Body of pancreas (tissue), 4 donors: ENCODE results near the gene EMILIN2. TPM values are rescaled to one million over a fixed set of nuclear protein-coding genes. Genes with fewer than 3 reads are reported as not detected.

Experiments used
- ATAC-seq: fragments of 150-250 bp; one replicate; pipeline ENCODE4 v1.9.1; 2016
- DNase-seq, 4 donors: peaks; one replicate each; pipeline ENCODE4 v3.0.0-alpha.2; 2019
- H3K27ac ChIP-seq, 4 donors: fragments of 200-600 bp; sonication (generic); 1 replicate in 3 of 4; 2 replicates in 1 of 4; pipeline versions ENCODE4 v1.5.1 to v1.6.1; 2016 to 2019; ENCODE audit warnings: mild to moderate bottlenecking in 1 of 4, mixed read lengths in 1 of 4, moderate library complexity in 1 of 4
- H3K27me3 ChIP-seq, 2 donors: fragments of 200-600 bp; sonication (generic); one replicate each; pipeline ENCODE4 v1.6.0; 2016; ENCODE audit warnings: mild to moderate bottlenecking in 1 of 2
- H3K36me3 ChIP-seq, 2 donors: fragments of 200-600 bp; sonication (generic); replicated peaks in 1 of 2; 2 replicates each; pipeline ENCODE4 v1.5.1; 2016; ENCODE audit warnings: low read depth in 2 of 2; ENCODE audit not compliant: insufficient read depth in 1 of 2
- H3K4me1 ChIP-seq: fragments of 200-600 bp; sonication (generic); one replicate; pipeline ENCODE4 v1.6.0; 2016
- H3K4me3 ChIP-seq, 2 donors: fragments of 200-600 bp; sonication (generic); 1 replicate in 1 of 2; 2 replicates in 1 of 2; pipeline ENCODE4 v1.5.1; 2016 to 2019
- H3K9me3 ChIP-seq, 3 donors: fragments of 200-600 bp; sonication (generic); 1 replicate in 2 of 3; 2 replicates in 1 of 3; pipeline ENCODE4 v1.5.1; 2016
- POLR2A ChIP-seq, 3 donors: fragments of 450-650 bp; IDR thresholded peaks; one replicate each; pipeline ENCODE4 v1.6.1; 2016; ENCODE audit warnings: antibody characterized with exemption in 3 of 3, mild to moderate bottlenecking in 2 of 3
- WGBS, 2 donors: methylation state at CpG; one replicate each; pipeline ENCODE4 v1.1.5; 2017; 5-methylcytosine and 5-hydroxymethylcytosine counted together
- intact Hi-C: fragments of 100-400 bp; cut with DNase I; formaldehyde crosslinking; loops from one replicate; pipeline ENCODE4 v1.15.1; 2023
- total RNA-seq, 2 donors: library from RNA; depleted of rRNA; stranded (reverse); fragments of >200 nt; gene quantifications; one replicate each; pipeline ENCODE4 v1.1.0, GENCODE V29; 2016
- TF ChIP-seq, protein P1 (sequence below), 7 experiments: fragments of 450-650 bp in 4 of 7; fragments of 200-600 bp in 3 of 7; sonication (generic) in 3 of 7; IDR thresholded peaks; one replicate each; pipeline ENCODE4 v1.5.1; 2016 to 2019; ENCODE audit warnings: antibody characterized with exemption in 7 of 7

EMILIN2 gene
- total RNA-seq, 2 donors from 2014 or later, result 2.0 to 3.1 TPM

DNA sequence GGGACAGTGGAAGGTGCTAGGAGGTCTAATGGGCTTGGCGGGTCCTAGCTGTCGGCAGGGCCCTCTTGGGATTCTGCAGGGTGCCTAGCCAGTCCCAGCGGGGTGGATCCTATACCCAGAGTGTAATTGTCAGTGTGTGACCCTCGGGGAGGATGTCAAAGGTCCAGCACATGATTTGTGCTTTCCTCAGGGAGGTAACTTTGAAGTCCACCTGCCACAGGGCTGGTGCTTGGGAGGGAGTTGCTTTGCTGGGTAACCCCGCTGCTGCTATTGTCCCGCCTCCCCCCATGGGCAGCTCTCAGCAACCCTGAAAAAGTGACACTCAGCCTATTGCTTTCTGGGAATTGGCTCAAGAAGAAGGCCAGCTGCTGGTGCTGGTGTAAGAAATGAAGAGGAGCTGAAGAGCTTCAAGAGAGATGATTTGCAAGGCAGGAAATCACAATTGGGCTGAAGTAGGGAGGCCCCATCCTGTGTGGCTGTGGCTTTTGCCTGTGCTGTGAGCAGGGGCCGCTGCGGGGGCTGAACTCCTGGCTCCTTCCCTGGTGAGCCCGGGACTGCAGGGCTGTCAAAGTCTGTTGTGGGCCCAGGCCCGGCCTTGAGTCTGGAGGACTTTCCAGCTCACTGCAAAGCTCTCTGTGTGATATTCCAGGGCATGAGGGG lies 36.4 kb downstream of the EMILIN2 start:
- no peak overlapping the region for H3K4me3 ChIP-seq
- intact Hi-C loops, result no loop called here
- WGBS, 2 donors, result 67 to 78% methylated on average over 10 of the region's 10 CpGs
- H3K27ac ChIP-seq, result no peak overlapping the region
- no peak for ATAC-seq
- TF ChIP-seq POLR2A (IDR thresholded peaks at IDR 0.05), result no peak
- TF ChIP-seq, protein P1, sequence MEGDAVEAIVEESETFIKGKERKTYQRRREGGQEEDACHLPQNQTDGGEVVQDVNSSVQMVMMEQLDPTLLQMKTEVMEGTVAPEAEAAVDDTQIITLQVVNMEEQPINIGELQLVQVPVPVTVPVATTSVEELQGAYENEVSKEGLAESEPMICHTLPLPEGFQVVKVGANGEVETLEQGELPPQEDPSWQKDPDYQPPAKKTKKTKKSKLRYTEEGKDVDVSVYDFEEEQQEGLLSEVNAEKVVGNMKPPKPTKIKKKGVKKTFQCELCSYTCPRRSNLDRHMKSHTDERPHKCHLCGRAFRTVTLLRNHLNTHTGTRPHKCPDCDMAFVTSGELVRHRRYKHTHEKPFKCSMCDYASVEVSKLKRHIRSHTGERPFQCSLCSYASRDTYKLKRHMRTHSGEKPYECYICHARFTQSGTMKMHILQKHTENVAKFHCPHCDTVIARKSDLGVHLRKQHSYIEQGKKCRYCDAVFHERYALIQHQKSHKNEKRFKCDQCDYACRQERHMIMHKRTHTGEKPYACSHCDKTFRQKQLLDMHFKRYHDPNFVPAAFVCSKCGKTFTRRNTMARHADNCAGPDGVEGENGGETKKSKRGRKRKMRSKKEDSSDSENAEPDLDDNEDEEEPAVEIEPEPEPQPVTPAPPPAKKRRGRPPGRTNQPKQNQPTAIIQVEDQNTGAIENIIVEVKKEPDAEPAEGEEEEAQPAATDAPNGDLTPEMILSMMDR (IDR thresholded peaks at IDR 0.05), result no peak
- no peaks in the 10 kb centered on the region for H3K4me1 ChIP-seq
- no peaks in the 10 kb centered on the region for H3K9me3 ChIP-seq
- H3K27me3 ChIP-seq, result no peaks in the 10 kb centered on the region
- H3K36me3 ChIP-seq, result no peaks in the 10 kb centered on the region
- no peak for DNase-seq

DNA sequence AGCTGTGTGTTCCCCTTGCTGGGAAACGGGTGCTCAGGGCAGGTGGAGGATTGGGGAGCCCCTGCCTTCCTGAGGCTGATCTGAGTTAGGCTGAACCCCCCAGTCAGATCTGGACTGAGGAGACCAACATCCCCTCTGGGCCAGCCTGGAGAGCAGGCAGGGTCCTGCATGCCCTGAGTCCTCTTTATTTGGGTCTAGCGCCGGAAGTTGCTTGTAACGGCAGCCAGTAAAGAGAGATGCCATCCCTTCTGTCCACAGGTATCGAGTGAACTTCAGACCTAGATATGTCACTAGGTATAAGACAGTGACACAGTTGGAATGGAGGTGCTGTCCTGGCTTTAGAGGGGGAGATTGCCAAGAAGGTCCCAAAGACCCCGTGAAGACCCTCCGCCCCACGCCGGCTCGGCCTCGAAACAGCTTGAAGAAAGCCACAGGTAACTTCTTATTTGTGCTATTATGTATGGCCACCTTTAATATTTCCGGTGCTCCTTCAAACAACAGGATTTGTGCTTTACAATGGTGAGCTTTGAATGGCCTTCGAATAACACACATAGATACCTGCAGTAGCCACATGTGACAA lies 38.0 kb downstream of the EMILIN2 start:
- no peak for TF ChIP-seq POLR2A (IDR thresholded peaks at IDR 0.05)
- TF ChIP-seq, protein P1 (IDR thresholded peaks at IDR 0.05), result no peak
- intact Hi-C loops, result no loop called here
- WGBS, 2 donors, result 90 to 91% methylated on average over 13 of the region's 13 CpGs
- Histone ChIP-seq H3K4me1 (no peaks in the 10 kb centered on the region), H3K9me3 (no peaks in the 10 kb centered on the region), H3K27me3 (no peaks in the 10 kb centered on the region), H3K36me3 (no peaks in the 10 kb centered on the region), H3K27ac (no peak overlapping the region), H3K4me3 (no peak overlapping the region)
- ATAC-seq (no peak), DNase-seq (no peak)

DNA sequence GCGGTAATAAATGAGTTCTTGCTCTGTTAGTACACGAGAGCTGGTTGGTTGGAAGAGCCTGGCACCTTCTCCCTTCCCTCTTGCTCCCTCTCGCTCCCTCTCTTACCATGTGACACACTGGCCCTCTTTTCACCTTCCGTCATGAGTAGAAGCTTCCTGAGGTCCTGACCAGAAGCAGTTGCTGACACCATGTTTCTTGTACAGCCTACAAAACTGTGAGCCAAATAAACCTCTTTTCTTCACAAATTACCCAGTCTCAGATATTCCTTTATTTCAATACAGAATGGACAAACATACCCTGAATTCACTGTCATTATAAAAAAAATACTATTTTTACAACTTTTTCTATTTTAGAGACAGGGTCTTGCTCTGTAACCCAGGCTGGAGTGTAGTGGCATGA lies 40.7 kb downstream of the EMILIN2 start:
- ATAC-seq (no peak), DNase-seq (no peak)
- Histone ChIP-seq H3K4me1 (no peaks in the 10 kb centered on the region), H3K27ac (no peak overlapping the region), H3K36me3 (no peaks in the 10 kb centered on the region), H3K27me3 (no peaks in the 10 kb centered on the region), H3K4me3 (no peak overlapping the region), H3K9me3 (no peaks in the 10 kb centered on the region)
- intact Hi-C loops, result no loop called here
- 72 to 80% methylated on average over 4 of the region's 4 CpGs for WGBS, 2 donors
- TF ChIP-seq POLR2A (IDR thresholded peaks at IDR 0.05), result no peak

DNA sequence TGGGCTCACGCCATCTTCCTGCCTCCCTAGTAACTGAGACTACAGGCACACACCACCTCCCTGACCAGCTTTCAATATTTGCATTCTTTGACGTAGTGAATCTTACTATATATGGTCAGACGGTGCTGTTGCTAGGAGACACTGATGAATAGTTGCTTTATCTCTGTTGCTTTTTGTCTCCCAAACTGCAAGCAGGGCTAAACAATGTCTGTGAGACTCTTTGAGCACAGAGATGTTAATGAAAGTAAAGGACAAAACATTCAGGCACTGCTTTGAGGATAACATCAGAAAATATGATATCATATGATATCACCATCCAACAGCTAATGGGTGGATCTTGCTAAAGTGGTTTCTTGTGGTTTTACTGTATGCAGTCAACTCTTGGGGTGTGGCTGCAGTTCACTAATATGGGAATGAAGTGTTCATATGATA lies 43.0 kb downstream of the EMILIN2 start:
- intact Hi-C loops, result no loop called here
- no peak overlapping the region for H3K4me3 ChIP-seq
- no peaks in the 10 kb centered on the region for H3K36me3 ChIP-seq
- no peaks in the 10 kb centered on the region for H3K9me3 ChIP-seq
- no peak for ATAC-seq
- H3K4me1 ChIP-seq, result no peaks in the 10 kb centered on the region
- TF ChIP-seq POLR2A (IDR thresholded peaks at IDR 0.05), result no peak
- 37 to 48% methylated on average over 3 of the region's 3 CpGs for WGBS, 2 donors
- H3K27me3 ChIP-seq, result no peaks in the 10 kb centered on the region
- no peak for DNase-seq
- no peak overlapping the region for H3K27ac ChIP-seq

DNA sequence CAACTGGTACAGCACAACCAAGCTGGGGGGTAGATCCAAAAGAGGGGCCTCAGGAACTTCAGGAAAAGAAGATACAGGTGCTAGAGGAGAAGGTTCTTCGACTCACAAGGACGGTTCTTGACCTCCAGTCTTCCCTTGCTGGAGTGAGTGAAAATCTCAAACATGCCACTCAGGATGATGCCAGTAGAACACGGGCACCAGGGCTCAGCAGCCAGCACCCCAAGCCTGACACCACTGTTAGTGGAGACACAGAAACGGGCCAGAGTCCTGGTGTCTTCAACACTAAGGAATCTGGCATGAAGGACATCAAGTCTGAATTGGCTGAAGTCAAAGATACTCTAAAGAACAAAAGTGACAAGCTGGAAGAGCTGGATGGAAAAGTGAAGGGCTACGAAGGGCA lies 43.8 kb downstream of the EMILIN2 start:
- no peaks in the 10 kb centered on the region for H3K27me3 ChIP-seq
- no peak for TF ChIP-seq POLR2A (IDR thresholded peaks at IDR 0.05)
- TF ChIP-seq, protein P1 (IDR thresholded peaks at IDR 0.05), result no peak
- no peaks in the 10 kb centered on the region for H3K4me1 ChIP-seq
- no peak overlapping the region for H3K4me3 ChIP-seq
- DNase-seq, result no peak
- WGBS, 2 donors, result 75 to 83% methylated on average over 5 of the region's 5 CpGs
- no peak overlapping the region for H3K27ac ChIP-seq
- intact Hi-C loops, result no loop called here
- ATAC-seq, result no peak
- no peaks in the 10 kb centered on the region for H3K36me3 ChIP-seq
- no peaks in the 10 kb centered on the region for H3K9me3 ChIP-seq
